GM12873 (cell line): ENCODE data around the gene INVS.

Source experiments
- TF ChIP-seq, protein P1 (sequence below): IDR thresholded peaks from 2 replicates; pipeline ENCODE4 v1.5.1; 2012; ENCODE audit warnings: low read depth, mild to moderate bottlenecking, moderate library complexity, low read length, control low read depth; ENCODE audit not compliant: insufficient read depth; ENCODE audit errors: missing control alignments

The INVS gene

DNA sequence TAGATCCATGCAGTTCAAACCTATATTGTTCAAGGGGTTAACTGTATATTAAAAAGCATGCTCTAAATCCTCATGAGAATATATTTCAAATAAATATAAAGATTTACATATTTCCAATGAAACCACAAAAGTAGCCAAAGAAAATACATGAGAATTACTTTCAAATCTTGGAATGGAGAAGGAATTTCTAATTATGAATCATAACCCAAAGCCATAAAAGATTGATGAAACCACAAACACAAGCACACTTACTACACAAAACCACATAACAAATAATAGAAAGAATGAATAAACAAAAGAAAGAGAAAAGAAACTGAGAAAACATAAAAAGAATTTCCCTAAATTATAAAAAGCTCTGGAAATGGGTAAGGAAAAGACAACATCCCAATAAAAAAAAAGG is 16.3 kb upstream of the INVS start:
- TF ChIP-seq, protein P1, sequence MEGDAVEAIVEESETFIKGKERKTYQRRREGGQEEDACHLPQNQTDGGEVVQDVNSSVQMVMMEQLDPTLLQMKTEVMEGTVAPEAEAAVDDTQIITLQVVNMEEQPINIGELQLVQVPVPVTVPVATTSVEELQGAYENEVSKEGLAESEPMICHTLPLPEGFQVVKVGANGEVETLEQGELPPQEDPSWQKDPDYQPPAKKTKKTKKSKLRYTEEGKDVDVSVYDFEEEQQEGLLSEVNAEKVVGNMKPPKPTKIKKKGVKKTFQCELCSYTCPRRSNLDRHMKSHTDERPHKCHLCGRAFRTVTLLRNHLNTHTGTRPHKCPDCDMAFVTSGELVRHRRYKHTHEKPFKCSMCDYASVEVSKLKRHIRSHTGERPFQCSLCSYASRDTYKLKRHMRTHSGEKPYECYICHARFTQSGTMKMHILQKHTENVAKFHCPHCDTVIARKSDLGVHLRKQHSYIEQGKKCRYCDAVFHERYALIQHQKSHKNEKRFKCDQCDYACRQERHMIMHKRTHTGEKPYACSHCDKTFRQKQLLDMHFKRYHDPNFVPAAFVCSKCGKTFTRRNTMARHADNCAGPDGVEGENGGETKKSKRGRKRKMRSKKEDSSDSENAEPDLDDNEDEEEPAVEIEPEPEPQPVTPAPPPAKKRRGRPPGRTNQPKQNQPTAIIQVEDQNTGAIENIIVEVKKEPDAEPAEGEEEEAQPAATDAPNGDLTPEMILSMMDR = no peak

DNA sequence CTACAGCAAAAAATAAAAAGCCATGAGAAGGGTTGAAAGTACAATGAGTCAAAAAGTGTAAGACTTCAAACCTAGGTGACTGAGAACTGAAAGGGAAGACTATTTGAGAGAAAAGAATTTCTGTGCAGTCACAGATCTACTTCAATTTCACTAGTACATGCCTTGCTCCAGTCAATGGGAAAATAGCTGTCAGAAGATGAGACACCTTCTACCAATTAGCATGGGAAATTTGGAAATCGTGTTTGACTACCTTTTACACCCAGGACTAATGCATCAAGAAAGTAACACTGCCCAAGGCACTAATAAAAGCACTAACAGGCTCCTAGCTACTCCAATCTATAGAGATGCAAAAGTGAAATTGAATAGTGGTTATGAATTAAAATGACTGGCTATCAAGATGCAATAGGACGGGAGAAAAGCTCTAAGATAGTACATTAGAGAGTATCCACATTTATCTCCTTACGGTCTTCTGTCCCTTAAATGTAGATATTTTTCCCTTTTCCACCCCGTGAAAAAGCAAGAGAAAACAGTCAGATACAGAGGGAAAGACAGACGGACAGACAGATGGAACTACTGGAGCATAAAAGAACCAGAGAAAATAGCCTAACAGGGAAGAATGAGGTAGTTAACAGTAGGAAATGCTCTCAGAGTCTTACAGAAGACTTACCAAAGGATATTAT is 15.5 kb upstream of the INVS start:
- TF ChIP-seq, protein P1 = no peak

DNA sequence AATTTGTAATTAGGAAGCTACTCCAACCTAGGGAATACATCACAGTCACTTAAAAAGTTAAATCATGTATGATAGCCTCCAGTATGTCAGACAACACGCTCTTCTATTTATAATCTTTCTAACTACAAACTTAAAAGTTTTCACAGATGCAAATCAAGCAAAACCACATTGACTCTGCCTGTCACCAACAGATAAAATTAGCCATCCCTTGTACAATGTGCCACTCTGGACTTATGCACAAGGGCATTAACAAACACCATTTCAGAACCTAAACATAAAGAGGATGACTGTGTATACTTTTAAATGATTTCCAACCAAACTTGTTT is 15.0 kb upstream of the INVS start:
- TF ChIP-seq, protein P1 = no peak

DNA sequence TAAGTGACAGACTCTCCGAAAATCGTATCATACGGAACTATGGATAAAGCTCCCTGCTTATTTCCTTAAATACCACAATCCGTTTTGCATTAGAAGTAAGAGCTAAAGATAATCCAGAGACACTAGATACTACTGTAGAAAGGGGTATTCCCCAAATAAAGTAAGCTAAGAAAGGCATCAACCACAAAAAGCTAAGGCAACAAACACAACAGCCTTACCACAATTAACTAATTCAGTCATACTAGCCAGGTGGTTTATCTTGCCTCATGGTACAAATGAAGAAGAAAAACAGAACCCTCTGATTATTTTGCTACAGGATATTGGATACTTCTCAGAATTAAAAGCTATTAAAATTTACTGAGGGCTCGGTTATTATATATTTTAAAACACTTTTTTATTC is 14.3 kb upstream of the INVS start:
- TF ChIP-seq, protein P1 = no peak

DNA sequence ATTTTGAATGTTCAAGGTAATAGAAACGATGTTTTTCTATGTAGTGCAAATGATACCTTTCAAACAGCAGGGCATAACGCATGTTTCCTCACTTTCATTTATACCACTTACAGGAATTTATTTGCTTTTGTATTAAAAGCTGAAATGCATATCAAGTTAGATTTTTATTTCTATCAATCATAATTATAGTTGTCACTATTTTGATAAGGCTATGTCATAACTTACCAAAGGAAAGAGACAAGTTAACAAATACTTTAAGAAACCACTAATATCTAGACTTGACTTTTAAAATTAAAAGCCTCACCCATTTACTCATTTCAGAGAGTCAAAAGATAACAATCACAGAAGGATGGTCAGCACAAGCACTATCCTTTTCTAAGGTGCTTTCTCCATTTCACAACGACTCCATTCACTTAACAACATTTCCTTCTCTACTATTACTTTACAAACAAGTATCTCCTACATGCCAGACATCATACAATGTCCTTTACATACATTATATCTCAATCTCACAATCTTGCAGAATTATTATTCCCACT is 12.9 kb upstream of the INVS start:
- TF ChIP-seq, protein P1 = no peak

DNA sequence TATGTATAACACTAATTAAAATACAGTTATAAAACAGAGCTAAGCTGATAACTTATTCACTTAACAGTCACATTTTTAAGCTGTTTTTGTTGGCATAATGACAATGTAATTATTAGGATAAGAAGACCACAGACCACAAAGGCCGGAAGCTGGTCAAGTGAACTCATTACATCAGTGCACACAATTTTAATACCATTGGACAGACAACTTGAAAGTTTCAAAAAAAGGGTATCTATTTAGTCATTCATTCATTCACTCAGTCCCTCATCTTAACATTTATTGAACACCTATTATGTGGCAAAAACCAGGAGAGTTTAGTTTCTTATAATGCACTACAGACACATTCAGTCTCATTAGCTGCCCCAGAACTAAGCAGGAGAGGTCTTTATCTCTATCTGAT is 11.8 kb upstream of the INVS start:
- TF ChIP-seq, protein P1 = no peak

DNA sequence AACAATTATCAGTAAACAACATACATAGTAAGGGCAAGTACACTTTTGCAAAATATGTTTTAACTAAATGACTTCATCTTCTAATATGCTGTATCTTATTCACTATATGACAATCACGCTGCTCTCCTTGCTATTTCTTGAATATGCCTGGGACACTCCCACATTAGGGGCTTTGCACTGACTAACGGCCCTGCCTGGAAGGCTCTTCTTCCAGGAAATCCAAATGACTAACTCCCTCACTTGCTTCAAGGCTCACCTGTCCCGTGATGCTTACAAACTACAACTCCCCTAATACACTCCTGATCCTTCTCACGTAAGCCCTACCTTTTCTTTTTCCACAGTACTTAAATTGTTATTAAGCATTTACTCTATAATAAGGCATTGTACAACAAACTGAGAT is 10.8 kb upstream of the INVS start:
- TF ChIP-seq, protein P1 = no peak
